SK-N-SH (cell line): ENCODE measurements around the gene CSRP1.

ENCODE experiments used
- NFIC ChIP-seq: IDR thresholded peaks from 2 replicates; pipeline ENCODE4 v1.4.0; 2012; ENCODE audit warnings: borderline replicate concordance
- NRF1 ChIP-seq: IDR thresholded peaks from 2 replicates; pipeline ENCODE4 v1.6.1; 2012; ENCODE audit warnings: low read depth, mild to moderate bottlenecking, low read length
- RAD21 ChIP-seq: IDR thresholded peaks from 2 replicates; pipeline ENCODE4 v1.6.1; 2012; ENCODE audit warnings: mild to moderate bottlenecking, low read length
- RCOR1 ChIP-seq: fragments of 150-350 bp; IDR thresholded peaks from 2 replicates; pipeline ENCODE4 v1.6.1; 2017; ENCODE audit warnings: antibody characterized with exemption, low read length
- USF2 ChIP-seq: fragments of 150-350 bp; IDR thresholded peaks from 2 replicates; pipeline ENCODE4 v1.6.1; 2017; ENCODE audit warnings: antibody characterized with exemption, low read length, low read depth, borderline replicate concordance
- TF ChIP-seq, protein P1 (sequence below): fragments of 200-600 bp; sonication (generic); IDR thresholded peaks from 2 replicates; pipeline ENCODE4 v1.6.1; 2017; ENCODE audit warnings: antibody characterized with exemption, mild to moderate bottlenecking, moderate library complexity

GRCh38 chr1:201511396-201511940 is 4.5 kb upstream of the CSRP1 start:
- TF ChIP-seq, protein P1, sequence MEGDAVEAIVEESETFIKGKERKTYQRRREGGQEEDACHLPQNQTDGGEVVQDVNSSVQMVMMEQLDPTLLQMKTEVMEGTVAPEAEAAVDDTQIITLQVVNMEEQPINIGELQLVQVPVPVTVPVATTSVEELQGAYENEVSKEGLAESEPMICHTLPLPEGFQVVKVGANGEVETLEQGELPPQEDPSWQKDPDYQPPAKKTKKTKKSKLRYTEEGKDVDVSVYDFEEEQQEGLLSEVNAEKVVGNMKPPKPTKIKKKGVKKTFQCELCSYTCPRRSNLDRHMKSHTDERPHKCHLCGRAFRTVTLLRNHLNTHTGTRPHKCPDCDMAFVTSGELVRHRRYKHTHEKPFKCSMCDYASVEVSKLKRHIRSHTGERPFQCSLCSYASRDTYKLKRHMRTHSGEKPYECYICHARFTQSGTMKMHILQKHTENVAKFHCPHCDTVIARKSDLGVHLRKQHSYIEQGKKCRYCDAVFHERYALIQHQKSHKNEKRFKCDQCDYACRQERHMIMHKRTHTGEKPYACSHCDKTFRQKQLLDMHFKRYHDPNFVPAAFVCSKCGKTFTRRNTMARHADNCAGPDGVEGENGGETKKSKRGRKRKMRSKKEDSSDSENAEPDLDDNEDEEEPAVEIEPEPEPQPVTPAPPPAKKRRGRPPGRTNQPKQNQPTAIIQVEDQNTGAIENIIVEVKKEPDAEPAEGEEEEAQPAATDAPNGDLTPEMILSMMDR, result no peak
- no peak for TF ChIP-seq NFIC
- no peak for TF ChIP-seq RAD21
- TF ChIP-seq USF2, result no peak
- TF ChIP-seq RCOR1, result no peak
- TF ChIP-seq NRF1, result no peak
